ENCODE measurements around the gene TMX2. TPM values are rescaled to one million over a fixed set of nuclear protein-coding genes. Genes with fewer than 3 reads are reported as not detected.

The TMX2 gene
- total RNA-seq, 2 experiments from 2014 or later = 49.8 to 54.7 TPM

DNA sequence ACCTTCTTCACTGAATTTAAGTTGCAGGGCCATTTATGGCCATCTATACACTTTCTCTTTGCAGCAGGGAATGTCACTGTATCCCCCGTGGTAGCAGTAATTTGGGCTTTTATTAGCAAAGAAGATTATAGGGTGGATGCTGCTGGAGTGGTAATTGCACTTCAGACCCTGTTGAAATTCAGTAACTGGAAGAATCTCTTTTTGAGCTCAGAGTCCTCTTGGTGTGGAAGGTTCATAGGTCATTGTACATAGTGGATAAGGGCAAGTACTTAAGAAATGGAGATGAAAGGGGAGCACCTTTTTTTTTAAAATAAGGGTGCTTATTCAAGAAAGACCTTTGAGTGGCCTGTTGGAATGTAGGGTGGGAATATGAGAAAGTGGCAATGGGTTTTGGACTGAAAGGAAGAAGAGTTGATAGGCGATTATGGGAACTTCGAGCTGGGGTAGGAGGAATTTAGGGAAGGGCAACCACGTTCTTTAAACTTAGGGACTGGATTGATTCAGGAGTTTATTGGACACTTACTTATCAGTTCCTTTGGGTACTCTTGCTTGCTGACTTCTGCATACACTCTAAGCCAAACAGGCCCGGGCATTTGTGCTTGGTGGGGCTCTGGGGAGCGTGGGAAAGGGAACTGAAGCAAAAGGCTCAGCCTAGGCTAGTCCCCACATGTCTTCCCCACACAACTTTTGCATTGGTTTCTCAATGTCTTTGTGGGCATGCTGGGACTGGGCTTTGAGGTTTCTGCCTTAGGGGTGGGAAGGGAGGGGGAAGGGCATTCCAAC is 75.7 kb downstream of the TMX2 start:
- Mint-ChIP-seq H3K4me3 (no peak overlapping the region), H3K9me3 (no peaks in the 10 kb centered on the region), H3K36me3 (ENCODE audit: low read depth) (no peaks in the 10 kb centered on the region), H3K27ac (no peak overlapping the region), H3K27me3 (ENCODE audit: low read depth) (no peaks in the 10 kb centered on the region), H3K4me1 (ENCODE audit: low read depth) (peaks cover 23% of the 10 kb centered on the region)
- CTCF ChIA-PET = interaction anchor here (1.1 kb wide), 1 partner anchor 13 kb away, joined by 6 read pairs; no protein-coding TSS in a partner anchor
- intact Hi-C loops (cut with micrococcal nuclease) = no loop called here
- no peak for DNase-seq

DNA sequence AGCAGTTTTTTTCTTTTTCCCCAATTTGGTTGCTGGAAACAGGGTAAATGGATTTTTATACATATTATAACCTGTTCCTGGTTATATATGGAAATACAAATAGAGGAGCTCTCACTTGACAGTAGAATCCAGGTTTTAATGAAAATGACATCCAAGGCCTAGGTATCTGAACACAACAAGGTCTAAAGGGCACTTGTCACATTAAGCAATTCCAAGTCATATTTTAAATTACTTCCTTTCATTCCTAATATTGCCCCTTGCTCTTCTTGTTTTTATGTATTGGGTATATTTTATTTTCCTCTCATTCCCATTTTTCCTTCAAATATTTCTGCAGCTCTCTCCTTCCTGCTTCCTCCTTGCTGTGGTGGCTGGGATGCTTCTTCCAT is 76.3 kb downstream of the TMX2 start:
- CTCF ChIA-PET = interaction anchor here (1.1 kb wide), 1 partner anchor 12 kb away, joined by 6 read pairs; no protein-coding TSS in a partner anchor
- no peaks in the 10 kb centered on the region for H3K9me3 Mint-ChIP-seq
- no peaks in the 10 kb centered on the region for H3K27me3 Mint-ChIP-seq (ENCODE audit: low read depth)
- no peaks in the 10 kb centered on the region for H3K36me3 Mint-ChIP-seq (ENCODE audit: low read depth)
- no peak overlapping the region for H3K4me3 Mint-ChIP-seq
- H3K27ac Mint-ChIP-seq = no peak overlapping the region
- intact Hi-C loops (cut with micrococcal nuclease) = no loop called here
- DNase-seq = no peak
- peaks cover 29% of the 10 kb centered on the region for H3K4me1 Mint-ChIP-seq (ENCODE audit: low read depth)

Other genes starting within 250 kb of the TMX2 start
- gene SLC43A1, start 196.9 kb upstream of the TMX2 start, total RNA-seq = 10 to 100 TPM; 26.5 to 29.7 TPM
- gene TIMM10, start 181.8 kb upstream of the TMX2 start, total RNA-seq = 100 to 1,000 TPM; 131 to 136 TPM
- not detected for gene SMTNL1, start 175.0 kb upstream of the TMX2 start, total RNA-seq
- gene UBE2L6, start 144.9 kb upstream of the TMX2 start, total RNA-seq = 100 to 1,000 TPM; 187 to 194 TPM
- gene SERPING1, start 114.9 kb upstream of the TMX2 start, total RNA-seq = under 1 TPM; 0.17 to 0.43 TPM
- under 1 TPM; 0.17 to 0.54 TPM for gene YPEL4, start 62.7 kb upstream of the TMX2 start, total RNA-seq
- gene CLP1, start 54.8 kb upstream of the TMX2 start, total RNA-seq = 10 to 100 TPM; 11.3 to 14.2 TPM
- 10 to 100 TPM; 38.5 to 46.6 TPM for gene ZDHHC5, start 44.5 kb upstream of the TMX2 start, total RNA-seq
- 1 to 10 TPM; 8.2 to 9.0 TPM for gene MED19, start 378 bp upstream of the TMX2 start, total RNA-seq
- 100 to 1,000 TPM; 249 to 282 TPM for gene SELENOH, start 28.9 kb downstream of the TMX2 start, total RNA-seq
- gene BTBD18, start 39.2 kb downstream of the TMX2 start, total RNA-seq = not detected
- 1 to 10 TPM; 5.5 to 8.5 TPM for gene CTNND1, start 49.2 kb downstream of the TMX2 start, total RNA-seq